ENCODE measurements around the gene ROR2. TPM values are rescaled to one million over a fixed set of nuclear protein-coding genes. Genes with fewer than 3 reads are reported as not detected.
A peak's percentile ranks its signal among the peaks of the same experiment; 100 is the strongest.

Gene ROR2
- total RNA-seq, 1 donor, result 13.8 TPM

DNA sequence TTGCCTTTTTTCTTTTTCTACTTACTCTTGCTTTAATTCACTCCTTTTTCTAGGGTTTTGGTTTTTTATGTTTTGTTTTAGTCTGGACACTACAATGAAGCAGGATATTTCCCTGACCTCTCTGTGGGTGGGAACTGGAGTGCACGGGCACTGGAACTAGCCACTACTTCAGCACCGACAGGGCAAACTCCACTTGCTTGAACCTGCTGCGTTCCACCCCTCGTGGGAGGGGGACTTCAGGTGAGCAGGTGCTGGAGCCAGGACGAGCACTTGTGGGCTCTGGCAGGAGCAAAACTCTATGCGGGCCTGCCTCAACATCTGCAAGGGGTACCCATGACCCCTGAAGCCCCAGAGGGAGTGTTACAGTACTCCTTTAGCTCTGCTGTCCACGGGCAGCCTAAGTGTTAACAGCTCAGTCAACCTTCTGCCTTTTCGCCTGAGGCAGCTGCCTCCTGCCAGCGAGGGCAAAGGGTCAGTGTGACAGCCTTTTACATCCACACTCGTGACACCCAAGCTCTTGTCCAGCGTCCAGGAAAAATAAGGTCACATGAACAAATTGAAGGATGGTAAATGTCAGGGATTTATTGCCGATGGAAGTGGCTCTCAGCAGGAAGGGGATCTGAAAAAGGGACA lies 382.3 kb downstream of the ROR2 start:
- Histone ChIP-seq H3K9me3 (ENCODE audit: low read depth, low read length) (peaks cover 4% of the 10 kb centered on the region), H2AFZ (ENCODE audit: low read length) (no peak overlapping the region), H3K27ac (ENCODE audit: low read depth, low read length) (no peak overlapping the region), H3K36me3 (ENCODE audit: insufficient read depth, low read length) (no peaks in the 10 kb centered on the region), H3K4me2 (ENCODE audit: insufficient read depth, low read length) (no peak overlapping the region), H3K79me2 (ENCODE audit: insufficient read depth, low read length) (no peaks in the 10 kb centered on the region), H3K27me3 (ENCODE audit: insufficient read depth, low read length) (peaks cover 14% of the 10 kb centered on the region), H3K4me3 (ENCODE audit: insufficient read depth, low read length) (no peak overlapping the region), H4K20me1 (ENCODE audit: insufficient read depth, low read length) (no peaks in the 10 kb centered on the region), H3K4me1 (ENCODE audit: insufficient read depth, low read length) (no peaks in the 10 kb centered on the region)
- TF ChIP-seq, protein P1, sequence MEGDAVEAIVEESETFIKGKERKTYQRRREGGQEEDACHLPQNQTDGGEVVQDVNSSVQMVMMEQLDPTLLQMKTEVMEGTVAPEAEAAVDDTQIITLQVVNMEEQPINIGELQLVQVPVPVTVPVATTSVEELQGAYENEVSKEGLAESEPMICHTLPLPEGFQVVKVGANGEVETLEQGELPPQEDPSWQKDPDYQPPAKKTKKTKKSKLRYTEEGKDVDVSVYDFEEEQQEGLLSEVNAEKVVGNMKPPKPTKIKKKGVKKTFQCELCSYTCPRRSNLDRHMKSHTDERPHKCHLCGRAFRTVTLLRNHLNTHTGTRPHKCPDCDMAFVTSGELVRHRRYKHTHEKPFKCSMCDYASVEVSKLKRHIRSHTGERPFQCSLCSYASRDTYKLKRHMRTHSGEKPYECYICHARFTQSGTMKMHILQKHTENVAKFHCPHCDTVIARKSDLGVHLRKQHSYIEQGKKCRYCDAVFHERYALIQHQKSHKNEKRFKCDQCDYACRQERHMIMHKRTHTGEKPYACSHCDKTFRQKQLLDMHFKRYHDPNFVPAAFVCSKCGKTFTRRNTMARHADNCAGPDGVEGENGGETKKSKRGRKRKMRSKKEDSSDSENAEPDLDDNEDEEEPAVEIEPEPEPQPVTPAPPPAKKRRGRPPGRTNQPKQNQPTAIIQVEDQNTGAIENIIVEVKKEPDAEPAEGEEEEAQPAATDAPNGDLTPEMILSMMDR (IDR thresholded peaks at IDR 0.05; ENCODE audit: extremely low read depth, low read depth, low read length), result no peak
- no peak for DNase-seq (ENCODE audit: insufficient read length, low spot score, missing footprints)

DNA sequence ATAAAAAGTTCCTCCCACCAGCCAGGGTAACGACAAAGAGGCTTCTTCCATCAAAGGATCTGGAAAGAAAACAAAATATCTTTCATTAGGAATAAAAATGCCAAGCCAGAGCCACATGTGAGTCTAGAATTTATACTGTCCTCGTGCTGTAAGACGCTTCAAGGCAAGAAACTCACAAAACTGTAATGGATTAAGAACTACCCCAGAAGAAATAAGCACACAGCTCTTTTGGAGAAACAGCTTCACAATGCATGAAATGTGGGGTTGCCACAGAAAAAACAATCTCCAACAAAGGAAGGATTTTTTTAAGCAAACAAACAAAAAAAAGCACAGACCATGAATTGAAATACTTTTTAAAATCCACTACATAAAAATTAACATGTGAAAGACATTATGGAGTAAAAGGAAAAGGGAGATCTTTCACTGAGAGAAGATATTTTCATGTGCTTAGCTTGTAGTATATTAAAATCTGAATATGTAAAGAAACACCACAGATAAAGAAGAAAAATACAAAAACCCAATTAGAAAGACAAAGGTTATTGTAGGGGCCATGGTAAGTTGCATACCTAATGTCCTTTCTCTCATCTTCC lies 385.9 kb downstream of the ROR2 start:
- TF ChIP-seq, protein P1 (IDR thresholded peaks at IDR 0.05; ENCODE audit: extremely low read depth, low read depth, low read length), result no peak
- DNase-seq (ENCODE audit: insufficient read length, low spot score, missing footprints), result no peak
- Histone ChIP-seq H2AFZ (ENCODE audit: low read length) (no peak overlapping the region), H3K4me2 (ENCODE audit: insufficient read depth, low read length) (no peak overlapping the region), H3K4me3 (ENCODE audit: insufficient read depth, low read length) (no peak overlapping the region), H3K4me1 (ENCODE audit: insufficient read depth, low read length) (peaks cover 5% of the 10 kb centered on the region), H4K20me1 (ENCODE audit: insufficient read depth, low read length) (no peaks in the 10 kb centered on the region), H3K27me3 (ENCODE audit: insufficient read depth, low read length) (peaks cover 6% of the 10 kb centered on the region), H3K27ac (ENCODE audit: low read depth, low read length) (no peak overlapping the region), H3K36me3 (ENCODE audit: insufficient read depth, low read length) (no peaks in the 10 kb centered on the region), H3K79me2 (ENCODE audit: insufficient read depth, low read length) (no peaks in the 10 kb centered on the region), H3K9me3 (ENCODE audit: low read depth, low read length) (no peaks in the 10 kb centered on the region)

DNA sequence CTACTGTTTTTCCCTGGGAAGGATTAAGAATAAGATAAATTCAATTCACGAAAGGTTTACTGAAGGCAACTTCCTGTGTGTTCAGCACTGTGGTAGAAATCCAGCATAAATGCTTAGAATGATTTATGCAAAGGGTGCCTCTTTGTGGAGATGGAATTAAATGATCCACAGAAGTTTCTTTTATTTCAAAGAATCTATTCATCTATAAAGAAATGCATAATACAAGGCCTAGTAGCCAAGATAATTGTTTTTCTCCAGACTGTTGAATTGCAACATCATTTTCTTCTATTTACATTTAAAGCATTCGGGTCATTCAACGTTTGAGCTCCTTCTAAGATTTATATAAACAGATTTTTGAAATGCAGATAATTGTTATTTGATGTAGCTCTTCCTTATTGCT lies 387.6 kb downstream of the ROR2 start:
- no peak overlapping the region for H3K4me2 ChIP-seq (ENCODE audit: insufficient read depth, low read length)
- H3K36me3 ChIP-seq (ENCODE audit: insufficient read depth, low read length), result no peaks in the 10 kb centered on the region
- DNase-seq (ENCODE audit: insufficient read length, low spot score, missing footprints), result peak; percentile 9

GRCh38 chr9:91560301-91560700 lies 389.7 kb downstream of the ROR2 start:
- no peak for DNase-seq (ENCODE audit: insufficient read length, low spot score, missing footprints)
- H3K4me2 ChIP-seq (ENCODE audit: insufficient read depth, low read length), result no peak overlapping the region

More for the DNA sequence above, 387.6 kb downstream of the ROR2 start:
- H3K9me3 ChIP-seq (ENCODE audit: low read depth, low read length), result no peaks in the 10 kb centered on the region
- H3K27ac ChIP-seq (ENCODE audit: low read depth, low read length), result no peak overlapping the region
- no peaks in the 10 kb centered on the region for H3K79me2 ChIP-seq (ENCODE audit: insufficient read depth, low read length)
- no peak overlapping the region for H2AFZ ChIP-seq (ENCODE audit: low read length)
- H4K20me1 ChIP-seq (ENCODE audit: insufficient read depth, low read length), result no peaks in the 10 kb centered on the region
- TF ChIP-seq, protein P1 (IDR thresholded peaks at IDR 0.05; ENCODE audit: extremely low read depth, low read depth, low read length), result no peak
- H3K27me3 ChIP-seq (ENCODE audit: insufficient read depth, low read length), result no peaks in the 10 kb centered on the region
- H3K4me1 ChIP-seq (ENCODE audit: insufficient read depth, low read length), result peaks cover 5% of the 10 kb centered on the region
- H3K4me3 ChIP-seq (ENCODE audit: insufficient read depth, low read length), result no peak overlapping the region

More at GRCh38 chr9:91560301-91560700, 389.7 kb downstream of the ROR2 start:
- no peaks in the 10 kb centered on the region for H4K20me1 ChIP-seq (ENCODE audit: insufficient read depth, low read length)
- H3K79me2 ChIP-seq (ENCODE audit: insufficient read depth, low read length), result no peaks in the 10 kb centered on the region
- no peaks in the 10 kb centered on the region for H3K36me3 ChIP-seq (ENCODE audit: insufficient read depth, low read length)
- H3K4me3 ChIP-seq (ENCODE audit: insufficient read depth, low read length), result no peak overlapping the region
- H3K9me3 ChIP-seq (ENCODE audit: low read depth, low read length), result no peaks in the 10 kb centered on the region
- peaks cover 5% of the 10 kb centered on the region for H3K4me1 ChIP-seq (ENCODE audit: insufficient read depth, low read length)
- H2AFZ ChIP-seq (ENCODE audit: low read length), result no peak overlapping the region
- no peaks in the 10 kb centered on the region for H3K27me3 ChIP-seq (ENCODE audit: insufficient read depth, low read length)
- TF ChIP-seq, protein P1 (IDR thresholded peaks at IDR 0.05; ENCODE audit: extremely low read depth, low read depth, low read length), result no peak
- H3K27ac ChIP-seq (ENCODE audit: low read depth, low read length), result peak overlapping the region; percentile 16

All from osteoblast (primary cell).